Kidney epithelial cell (primary cell): Measurements from ENCODE around the gene BEST1. TPM values are rescaled to one million over a fixed set of nuclear protein-coding genes. Genes with fewer than 3 reads are reported as not detected.

Experiments
- DNase-seq: peaks from one replicate; pipeline ENCODE4 v3.0.0-alpha.2; 2010; ENCODE audit warnings: low read depth
- H3K27me3 ChIP-seq: 2 replicates; pipeline ENCODE4 v1.6.0; 2011; ENCODE audit warnings: low read length; ENCODE audit not compliant: control insufficient read depth, insufficient read depth
- H3K36me3 ChIP-seq: 2 replicates; pipeline ENCODE4 v1.5.1; 2011; ENCODE audit warnings: low read length; ENCODE audit not compliant: control insufficient read depth, insufficient read depth
- H3K4me3 ChIP-seq: 2 replicates; pipeline ENCODE4 v1.5.1; 2011; ENCODE audit warnings: low read depth, mild to moderate bottlenecking, control low read depth, low read length
- total RNA-seq: library from RNA; depleted of rRNA; stranded (reverse); fragments of >200 nt; gene quantifications from 2 replicates; pipeline ENCODE4 v1.2.3, GENCODE V29; 2015
- TF ChIP-seq, protein P1 (sequence below): IDR thresholded peaks from 2 replicates; pipeline ENCODE4 v1.5.1; 2011; ENCODE audit warnings: mild to moderate bottlenecking, moderate library complexity, low read length, control low read depth, inconsistent platforms; ENCODE audit not compliant: insufficient read depth, poor library complexity, severe bottlenecking

The BEST1 gene
- total RNA-seq, 1 donor from 2014 or later = 1.1 TPM

DNA sequence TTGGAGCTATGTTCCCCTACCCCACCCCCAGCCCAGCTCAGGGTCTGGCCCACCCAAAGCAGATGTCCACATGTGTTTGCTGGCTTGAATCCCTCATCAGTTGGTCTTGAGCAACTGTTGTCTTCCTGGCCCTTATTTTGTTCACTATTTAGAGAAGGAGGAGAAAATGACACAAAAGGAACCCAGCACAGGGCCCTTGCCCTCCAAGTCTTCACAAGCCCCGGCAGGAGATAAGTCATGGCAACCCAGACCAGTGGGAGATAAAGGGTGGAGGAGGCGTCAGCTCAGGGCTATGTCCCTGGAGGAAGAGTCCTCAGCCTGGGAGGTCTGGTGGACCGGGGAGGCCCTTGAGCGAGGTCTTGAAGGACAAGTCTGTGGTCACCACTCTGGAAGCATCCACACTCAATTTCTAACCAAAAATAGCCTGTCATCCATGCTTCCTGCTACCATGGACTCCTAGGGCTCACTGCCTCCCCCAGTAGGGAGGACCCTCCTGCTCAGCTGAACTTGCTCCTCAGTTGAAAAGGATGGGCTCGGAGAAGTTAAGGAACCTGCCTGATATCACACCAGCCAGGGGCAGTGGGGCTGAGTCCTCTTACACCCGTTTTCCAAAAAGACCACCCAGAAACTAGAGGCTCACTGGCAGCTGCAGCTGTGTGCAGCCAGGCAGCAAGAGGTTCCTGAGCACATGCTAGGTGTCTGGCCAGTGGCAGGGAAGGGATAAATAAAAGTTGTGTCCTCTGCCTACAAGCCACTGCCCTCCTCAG is 31.0 kb upstream of the BEST1 start:
- no peak for DNase-seq
- H3K36me3 ChIP-seq = no peaks in the 10 kb centered on the region
- H3K27me3 ChIP-seq = peaks cover 37% of the 10 kb centered on the region
- no peak overlapping the region for H3K4me3 ChIP-seq
- TF ChIP-seq, protein P1, sequence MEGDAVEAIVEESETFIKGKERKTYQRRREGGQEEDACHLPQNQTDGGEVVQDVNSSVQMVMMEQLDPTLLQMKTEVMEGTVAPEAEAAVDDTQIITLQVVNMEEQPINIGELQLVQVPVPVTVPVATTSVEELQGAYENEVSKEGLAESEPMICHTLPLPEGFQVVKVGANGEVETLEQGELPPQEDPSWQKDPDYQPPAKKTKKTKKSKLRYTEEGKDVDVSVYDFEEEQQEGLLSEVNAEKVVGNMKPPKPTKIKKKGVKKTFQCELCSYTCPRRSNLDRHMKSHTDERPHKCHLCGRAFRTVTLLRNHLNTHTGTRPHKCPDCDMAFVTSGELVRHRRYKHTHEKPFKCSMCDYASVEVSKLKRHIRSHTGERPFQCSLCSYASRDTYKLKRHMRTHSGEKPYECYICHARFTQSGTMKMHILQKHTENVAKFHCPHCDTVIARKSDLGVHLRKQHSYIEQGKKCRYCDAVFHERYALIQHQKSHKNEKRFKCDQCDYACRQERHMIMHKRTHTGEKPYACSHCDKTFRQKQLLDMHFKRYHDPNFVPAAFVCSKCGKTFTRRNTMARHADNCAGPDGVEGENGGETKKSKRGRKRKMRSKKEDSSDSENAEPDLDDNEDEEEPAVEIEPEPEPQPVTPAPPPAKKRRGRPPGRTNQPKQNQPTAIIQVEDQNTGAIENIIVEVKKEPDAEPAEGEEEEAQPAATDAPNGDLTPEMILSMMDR = no peak

DNA sequence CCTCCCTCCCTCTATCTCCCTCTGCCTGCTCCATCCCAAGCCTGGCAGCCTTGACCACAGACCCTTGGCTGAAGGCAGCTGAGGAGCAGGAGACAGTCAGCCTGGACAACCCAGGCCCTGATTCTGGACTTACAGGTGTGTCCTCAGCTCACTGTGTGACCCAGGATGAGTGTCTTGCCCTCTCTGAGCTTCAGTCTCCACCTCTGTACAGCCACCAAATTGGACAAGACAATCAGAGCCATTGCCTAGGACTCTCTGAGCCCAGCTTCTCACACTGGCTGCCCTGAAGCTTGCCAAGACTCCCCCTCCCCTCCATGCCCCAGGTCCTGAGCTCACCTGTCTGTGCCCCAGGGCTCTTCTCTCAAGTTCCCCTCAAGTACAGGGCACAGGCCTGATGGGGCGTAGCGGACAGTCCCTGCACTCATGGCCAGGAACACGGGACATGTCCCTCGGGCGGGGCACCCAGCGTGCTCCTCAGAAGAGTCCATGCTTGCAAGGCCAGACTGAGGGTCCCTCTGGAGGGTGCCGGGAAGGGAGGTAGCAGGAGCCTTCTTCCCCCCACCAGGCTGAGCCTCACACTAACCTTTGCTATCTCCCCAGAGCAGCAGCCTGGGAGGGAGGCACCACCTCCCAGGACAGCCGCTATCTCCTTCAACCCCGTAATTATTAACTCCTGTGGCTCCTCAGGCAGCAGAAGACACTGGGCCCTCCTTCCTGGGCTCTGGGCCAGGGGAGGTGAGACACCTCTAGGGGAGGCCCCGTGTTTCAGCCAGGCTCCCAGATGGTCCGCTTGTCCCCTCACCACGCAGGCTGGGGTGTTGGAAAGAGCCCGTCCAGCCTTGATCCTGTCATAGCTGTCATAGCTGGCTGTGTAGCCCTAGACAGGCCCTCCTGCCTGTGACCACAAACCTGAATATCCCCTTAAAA is 30.2 kb upstream of the BEST1 start:
- Histone ChIP-seq H3K27me3 (peaks cover 37% of the 10 kb centered on the region), H3K4me3 (no peak overlapping the region), H3K36me3 (no peaks in the 10 kb centered on the region)
- no peak for DNase-seq
- TF ChIP-seq, protein P1 = no peak

DNA sequence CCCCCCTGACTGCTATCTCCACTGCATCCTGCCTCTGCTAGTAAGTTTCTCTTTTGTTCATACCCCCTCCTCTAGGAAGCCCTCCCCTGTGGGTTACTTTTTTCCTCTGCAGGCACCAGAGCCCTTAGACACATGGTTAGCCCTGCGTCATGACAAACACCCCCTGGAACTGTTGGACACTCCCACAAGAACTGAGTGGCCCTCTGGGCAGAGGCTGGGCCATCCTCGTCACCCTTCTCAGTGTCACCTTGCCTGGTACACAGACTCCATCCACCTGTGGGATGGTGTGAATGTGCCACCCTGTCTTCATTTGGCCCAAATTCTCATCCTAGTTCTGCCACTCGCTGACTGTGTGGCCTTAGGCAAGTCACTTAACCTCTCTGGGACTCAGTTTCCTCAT is 28.7 kb upstream of the BEST1 start:
- TF ChIP-seq, protein P1 = no peak
- Histone ChIP-seq H3K36me3 (no peaks in the 10 kb centered on the region), H3K4me3 (no peak overlapping the region), H3K27me3 (peaks cover 32% of the 10 kb centered on the region)
- no peak for DNase-seq

DNA sequence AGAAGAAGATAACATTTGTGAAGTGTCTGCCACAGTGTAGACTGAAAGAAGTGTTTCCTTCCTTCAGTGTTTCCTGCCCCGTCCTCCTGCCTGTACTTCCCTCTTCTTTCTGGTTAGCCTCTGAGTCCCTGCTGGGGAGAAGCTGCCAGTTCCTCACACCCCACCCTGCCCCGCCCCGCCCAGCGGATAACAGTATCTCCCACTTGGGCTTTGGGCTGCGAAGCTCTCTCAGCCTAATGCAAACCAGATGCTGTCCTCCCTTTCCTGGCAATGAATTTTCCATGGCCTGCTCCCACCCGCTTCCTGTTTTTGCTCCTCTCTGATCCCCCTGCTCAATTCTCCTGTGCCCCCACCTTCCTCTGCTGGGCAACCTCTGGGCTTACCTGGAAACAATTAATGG is 27.6 kb upstream of the BEST1 start:
- Histone ChIP-seq H3K36me3 (no peaks in the 10 kb centered on the region), H3K27me3 (peaks cover 25% of the 10 kb centered on the region), H3K4me3 (no peak overlapping the region)
- DNase-seq = no peak
- TF ChIP-seq, protein P1 = no peak

DNA sequence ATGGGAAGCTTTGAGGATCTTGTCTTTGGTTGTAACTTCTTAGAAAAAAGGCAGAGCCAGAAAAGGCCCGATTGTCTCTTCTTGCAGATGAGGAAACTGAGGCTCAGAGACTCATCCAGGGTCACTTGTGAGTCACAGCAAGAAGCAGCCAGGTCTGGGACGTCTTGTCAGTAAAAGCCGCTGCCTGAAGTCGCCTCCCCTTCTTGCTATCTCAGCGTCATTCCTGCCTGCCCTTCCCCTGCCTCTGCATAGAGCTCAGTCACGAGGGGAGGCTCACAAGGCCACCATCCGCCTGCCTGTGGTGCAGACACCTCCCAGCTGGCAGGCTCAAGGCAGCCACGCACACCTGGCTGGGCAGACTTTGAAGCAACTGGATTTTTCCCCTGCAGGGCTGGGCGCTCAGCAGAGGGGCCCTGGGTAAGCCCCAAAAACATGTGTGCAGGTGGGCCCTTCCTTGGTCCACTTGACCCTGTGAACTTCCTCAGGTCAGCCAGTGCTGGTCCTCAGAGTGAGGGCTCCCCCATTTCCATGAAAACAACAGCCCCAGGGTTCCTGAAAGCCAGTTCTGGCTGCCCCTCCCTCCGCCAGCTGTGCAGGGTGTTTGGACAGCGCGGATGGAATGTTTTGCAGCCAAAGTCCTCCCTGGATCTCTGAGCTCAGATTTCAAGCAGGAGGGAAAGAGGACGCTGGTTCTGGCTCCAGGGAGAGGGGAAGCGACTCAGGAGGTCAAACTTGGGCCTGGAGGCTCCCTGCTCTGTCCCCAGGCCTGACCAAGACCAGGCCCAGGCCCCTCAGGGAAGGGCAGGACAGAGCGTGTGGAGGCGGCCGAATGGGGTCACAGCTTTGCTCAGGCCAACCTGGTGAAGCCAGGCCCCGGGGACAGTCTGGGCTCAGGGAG is 26.7 kb upstream of the BEST1 start:
- no peaks in the 10 kb centered on the region for H3K36me3 ChIP-seq
- no peak for DNase-seq
- H3K4me3 ChIP-seq = no peak overlapping the region
- H3K27me3 ChIP-seq = peaks cover 16% of the 10 kb centered on the region
- TF ChIP-seq, protein P1 = no peak
